ENCODE results near the gene CGNL1. TPM values are rescaled to one million over a fixed set of nuclear protein-coding genes. Genes with fewer than 3 reads are reported as not detected.

The CGNL1 gene
- total and polyA plus RNA-seq, 11 donors = 3.8 to 40.0 (median 23.4) TPM

- DNase-seq (no peak), ATAC-seq (no peak)
- 49 to 72% (median 53%) methylated on average over 3 of the region's 3 CpGs for WGBS, 4 donors
- peak overlapping the region in 3 of 12 donors; percentile 35 to 44 (median 41) for H3K4me3 ChIP-seq
- H3K27ac ChIP-seq = peak overlapping the region; percentile 74 to 96 (median 92)
- peaks cover 0 to 57% (median 32%) of the 10 kb centered on the region in 12 donors for H3K4me1 ChIP-seq
- intact Hi-C loops (cut with DNase I) = loop anchor here in 3 of 10 donors (5.0 kb wide), 3 partner anchors 35 to 40 kb away; no protein-coding TSS in a partner anchor
- H3K27me3 ChIP-seq = no peaks in the 10 kb centered on the region
- no peaks in the 10 kb centered on the region for H3K36me3 ChIP-seq
- H3K9me3 ChIP-seq = no peaks in the 10 kb centered on the region
- TF ChIP-seq CTCF (IDR thresholded peaks at IDR 0.05) (no peak), POLR2A (IDR thresholded peaks at IDR 0.05) (no peak)
Measured at GRCh38 chr15:57597431-57597830, 221.1 kb downstream of the CGNL1 start.

GRCh38 chr15:57598346-57598745, 222.0 kb downstream of the CGNL1 start:
- H3K9me3 ChIP-seq = no peaks in the 10 kb centered on the region
- peaks cover 0 to 65% (median 35%) of the 10 kb centered on the region in 12 donors for H3K4me1 ChIP-seq
- no peaks in the 10 kb centered on the region for H3K27me3 ChIP-seq
- no peak for TF ChIP-seq POLR2A (IDR thresholded peaks at IDR 0.05)
- TF ChIP-seq CTCF (IDR thresholded peaks at IDR 0.05) = no peak
- no peaks in the 10 kb centered on the region for H3K36me3 ChIP-seq
- intact Hi-C loops (cut with DNase I) = loop anchor here in 3 of 10 donors (5.0 kb wide), 3 partner anchors 34 to 39 kb away; no protein-coding TSS in a partner anchor
- 39 to 57% (median 43%) methylated on average over 5 of the region's 5 CpGs for WGBS, 4 donors
- no peak for DNase-seq
- H3K4me3 ChIP-seq = peak overlapping the region in 7 of 12 donors; percentile 31 to 46 (median 42)
- peak overlapping the region; percentile 74 to 96 (median 92) for H3K27ac ChIP-seq
- ATAC-seq = no peak

- ATAC-seq (no peak), DNase-seq (no peak)
- no peaks in the 10 kb centered on the region for H3K27me3 ChIP-seq
- peaks cover 0 to 75% (median 39%) of the 10 kb centered on the region in 12 donors for H3K4me1 ChIP-seq
- H3K4me3 ChIP-seq = peak overlapping the region in 11 of 12 donors; percentile 1 to 46 (median 41)
- TF ChIP-seq CTCF (IDR thresholded peaks at IDR 0.05) (no peak), POLR2A (IDR thresholded peaks at IDR 0.05) (no peak)
- no peaks in the 10 kb centered on the region for H3K9me3 ChIP-seq
- peaks cover 0 to 1% (median 0%) of the 10 kb centered on the region in 9 donors for H3K36me3 ChIP-seq
- intact Hi-C loops (cut with DNase I) = loop anchor here in 3 of 10 donors (5.0 kb wide), 3 partner anchors 33 to 38 kb away; no protein-coding TSS in a partner anchor
- peak overlapping the region; percentile 74 to 96 (median 92) for H3K27ac ChIP-seq
- WGBS, 4 donors = 38 to 57% (median 49%) methylated on average over 10 of the region's 10 CpGs
Measured at GRCh38 chr15:57599296-57599810, 223.0 kb downstream of the CGNL1 start.

- H3K4me1 ChIP-seq = peaks cover 0 to 82% (median 39%) of the 10 kb centered on the region in 12 donors
- H3K27me3 ChIP-seq = no peaks in the 10 kb centered on the region
- peak overlapping the region in 10 of 12 donors; percentile 4 to 46 (median 42) for H3K4me3 ChIP-seq
- intact Hi-C loops (cut with DNase I) = loop anchor here in 1 of 10 donors (5.0 kb wide), 1 partner anchor 38 kb away; no protein-coding TSS in a partner anchor
- no peaks in the 10 kb centered on the region for H3K9me3 ChIP-seq
- DNase-seq = no peak
- ATAC-seq = no peak
- peak overlapping the region; percentile 74 to 96 (median 92) for H3K27ac ChIP-seq
- TF ChIP-seq POLR2A (IDR thresholded peaks at IDR 0.05) = no peak
- no peak for TF ChIP-seq CTCF (IDR thresholded peaks at IDR 0.05)
- 41 to 65% (median 59%) methylated on average over 1 of the region's 1 CpG for whole genome bisulfite sequencing, 4 donors
- peaks cover 0 to 8% (median 0%) of the 10 kb centered on the region in 9 donors for H3K36me3 ChIP-seq
Measured at GRCh38 chr15:57600197-57600596, 223.9 kb downstream of the CGNL1 start.

Other genes starting within 250 kb of the CGNL1 start
- 1,000 to 10,000 TPM in 2 of 9 donors, 100 to 1,000 TPM in 7; 359 to 1,065 (median 670) TPM for gene MYZAP, start 215.4 kb downstream of the CGNL1 start, total RNA-seq
- 100 to 1,000 TPM; 280 to 506 TPM for gene MYZAP, start 215.4 kb downstream of the CGNL1 start, polyA plus RNA-seq